Muscle of back (tissue), 11 donors: ENCODE measurements around the gene RB1. TPM values are rescaled to one million over a fixed set of nuclear protein-coding genes. Genes with fewer than 3 reads are reported as not detected.
A peak's percentile ranks its signal among the peaks of the same experiment; 100 is the strongest.
"Not testable (repeated sequence)": the region's sequence is repeated elsewhere in the genome, so short reads cannot be mapped to it uniquely, and the experiment has no call there.

ENCODE experiments used
- DNase-seq, 3 donors: peaks; one replicate each; pipeline versions ENCODE4 v3.0.0 to v3.0.0-alpha.2; 2013
- polyA plus RNA-seq, 10 donors: library from polyadenylated mRNA; unstranded; fragments of 120-200 nt; gene quantifications; one replicate each; pipeline ENCODE4 v1.2.1, GENCODE V29; 2013; ENCODE audit not compliant: insufficient read length in 10 of 10

The RB1 gene
- polyA plus RNA-seq, 10 donors = 48.1 to 77.1 (median 61.1) TPM

DNA sequence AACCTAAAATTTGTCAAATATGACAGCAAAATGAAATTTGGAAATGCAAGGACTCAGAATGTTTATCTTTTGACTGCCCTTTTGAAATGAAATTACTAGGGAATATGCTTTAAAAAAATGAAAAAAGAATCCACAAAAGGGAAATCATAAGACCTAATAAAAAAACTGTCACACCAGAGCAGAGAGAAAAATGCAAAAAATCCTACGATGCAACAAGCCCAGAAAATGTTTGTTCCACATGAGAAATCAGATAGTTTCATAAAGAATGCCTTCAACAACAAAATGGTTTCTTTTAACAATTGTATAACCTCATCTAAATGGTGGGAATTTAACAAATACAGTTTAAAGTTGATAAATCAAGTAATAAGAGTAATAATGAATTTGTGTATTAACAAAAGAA, 101.4 kb downstream of the RB1 start:
- no peak for DNase-seq

- no peak for DNase-seq
Observed at GRCh38 chr13:48405875-48406274, 102.3 kb downstream of the RB1 start.

DNA sequence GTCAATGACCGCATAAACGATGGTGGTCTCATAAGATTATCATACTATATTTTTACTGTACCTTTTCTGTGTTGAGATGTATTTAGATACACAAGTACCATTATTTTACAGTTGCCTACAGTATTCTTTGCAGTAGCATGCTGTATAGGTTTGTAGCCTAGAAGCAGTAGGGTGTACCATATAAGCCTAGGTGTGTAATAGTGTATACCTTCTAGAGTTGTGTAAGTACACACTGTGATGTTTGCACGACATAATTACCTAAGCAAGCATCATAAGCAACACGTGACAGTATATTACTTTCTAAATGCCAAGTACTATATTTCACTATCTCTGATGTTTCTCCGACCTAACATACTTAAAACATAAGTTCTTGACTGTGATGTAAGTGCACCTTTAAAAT, 106.6 kb downstream of the RB1 start:
- DNase-seq = peak in 1 of 3 donors; percentile 54

- peak in 2 of 3 donors; percentile 42 to 70 for DNase-seq
Observed at GRCh38 chr13:48411147-48411794, 107.7 kb downstream of the RB1 start.

DNA sequence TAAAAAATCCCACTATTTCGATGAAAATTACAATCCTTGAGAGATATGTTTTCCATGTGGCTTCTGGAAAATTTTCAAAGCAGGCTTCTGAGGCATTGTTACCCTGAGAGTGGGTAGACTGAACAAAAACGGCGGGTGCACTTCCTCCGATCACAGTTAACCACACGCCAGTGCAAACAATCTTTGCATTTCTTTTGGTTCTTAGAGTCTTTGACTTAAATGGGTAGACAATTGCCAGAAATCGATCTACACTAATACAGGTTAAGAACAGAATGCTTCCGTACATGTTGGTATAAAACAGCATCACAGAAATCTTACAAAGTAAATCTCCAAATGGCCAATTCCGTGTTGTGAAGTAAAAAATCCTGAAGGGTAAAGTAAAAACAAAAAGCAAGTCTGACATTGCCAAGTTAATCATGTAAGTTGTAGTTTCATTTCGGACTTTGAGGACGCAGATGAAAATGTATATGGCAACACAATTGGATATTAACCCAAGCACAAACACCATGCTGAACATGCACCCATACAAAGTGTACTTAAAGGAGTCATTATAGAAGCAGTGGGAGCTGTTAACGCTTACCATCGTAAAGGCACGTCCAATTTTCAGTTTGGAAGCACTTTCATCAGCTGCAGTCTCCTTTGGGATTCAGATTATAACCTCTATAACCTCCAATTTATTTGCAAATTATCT, 108.4 kb downstream of the RB1 start:
- peak; percentile 27 to 80 (median 55) for DNase-seq

DNA sequence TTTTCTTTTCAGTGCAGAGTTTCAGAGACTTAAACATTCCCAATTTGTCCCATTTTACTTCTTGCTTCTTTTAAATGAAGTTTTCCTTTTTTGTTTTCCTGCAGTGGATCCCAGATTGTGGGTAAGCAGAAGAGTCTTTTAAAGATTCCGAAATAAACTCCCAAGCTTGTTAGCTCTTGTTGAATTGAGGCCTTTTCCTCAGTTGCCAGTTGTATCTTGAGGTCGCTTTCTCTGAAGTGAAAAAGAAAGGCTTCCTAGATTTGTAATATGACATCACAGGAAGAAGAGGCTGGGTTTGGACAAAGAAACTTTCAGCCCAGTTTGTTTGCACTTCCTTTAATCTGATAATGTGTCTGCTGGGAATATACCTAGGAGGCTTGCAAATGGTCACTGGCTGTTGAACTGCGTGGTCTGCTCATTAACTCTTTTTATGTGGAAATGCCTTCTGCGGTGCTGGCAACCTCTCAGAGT, 109.4 kb downstream of the RB1 start, which contains the start of gene LPAR6:
Gene LPAR6, minus strand, starts transcription at position 233 of the 471 bp plus-strand sequence. CDS start 690 bp downstream, outside the sequence.
- peak; percentile 64 to 90 (median 82) for DNase-seq

- no peak for DNase-seq
Observed at GRCh38 chr13:48414501-48414900, 111.0 kb downstream of the RB1 start.

GRCh38 chr13:48415516-48415915, 112.0 kb downstream of the RB1 start:
- DNase-seq = no peak

DNA sequence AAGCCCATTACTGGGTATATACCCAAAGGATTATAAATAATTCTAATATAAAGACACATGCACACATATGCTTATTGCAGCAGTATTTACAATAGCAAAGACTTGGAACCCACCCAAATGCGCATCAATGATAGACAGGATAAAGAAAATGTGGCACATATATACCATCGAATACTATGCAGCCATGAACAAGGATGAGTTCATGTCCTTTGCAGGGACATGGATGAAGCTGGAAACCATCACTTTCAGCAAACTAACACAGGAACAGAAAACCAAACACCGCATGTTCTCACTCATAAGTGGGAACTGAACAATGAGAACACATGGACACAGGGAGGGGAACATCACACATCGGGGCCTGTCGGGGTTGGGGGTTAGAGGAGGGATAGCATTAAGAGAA, 118.5 kb downstream of the RB1 start:
- DNase-seq = not testable (repeated sequence)

GRCh38 chr13:48424212-48424611, 120.7 kb downstream of the RB1 start:
- DNase-seq = no peak

DNA sequence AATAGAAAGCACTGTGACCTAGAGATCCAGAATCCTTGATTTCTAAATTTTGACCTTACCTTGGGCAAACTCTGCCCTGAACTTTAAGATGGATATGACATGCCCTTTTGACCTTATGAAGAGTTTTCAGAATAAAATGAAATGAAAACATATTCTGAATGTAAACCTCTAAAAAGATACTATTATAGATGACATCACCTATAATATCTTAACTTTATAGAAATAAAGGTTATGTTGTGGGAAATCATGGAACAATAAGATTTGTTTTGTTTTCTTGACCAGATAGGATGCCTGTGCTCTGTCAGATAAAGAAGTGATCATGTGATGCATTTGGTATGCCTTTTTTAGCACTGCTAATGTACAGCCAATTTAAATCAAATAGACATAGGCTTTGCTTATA, 122.5 kb downstream of the RB1 start:
- DNase-seq = no peak

GRCh38 chr13:48426755-48427298, 123.3 kb downstream of the RB1 start:
- peak in 1 of 3 donors; percentile 26 for DNase-seq

- no peak for DNase-seq
Observed at GRCh38 chr13:48429036-48429435, 125.5 kb downstream of the RB1 start.

GRCh38 chr13:48429886-48430285, 126.3 kb downstream of the RB1 start:
- no peak for DNase-seq

DNA sequence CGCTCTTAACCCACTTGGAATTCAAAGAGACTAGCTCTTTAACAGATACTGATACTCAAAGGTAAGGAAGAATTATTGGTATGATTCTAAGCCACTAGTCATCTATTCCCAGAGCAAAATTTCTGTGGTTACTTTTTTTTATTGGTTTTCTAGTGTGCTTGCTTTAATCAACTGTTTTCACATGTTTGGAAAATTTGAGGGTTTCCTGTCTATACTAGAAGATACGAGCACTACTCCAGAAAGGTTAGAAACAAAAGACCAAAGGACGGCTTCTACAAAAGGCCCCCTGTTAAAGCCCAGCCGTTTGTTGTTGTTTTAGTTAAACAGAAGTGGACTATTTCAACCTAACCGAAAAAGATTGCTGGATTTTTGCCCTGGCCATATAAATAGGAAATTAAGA, 127.9 kb downstream of the RB1 start:
- no peak for DNase-seq

DNA sequence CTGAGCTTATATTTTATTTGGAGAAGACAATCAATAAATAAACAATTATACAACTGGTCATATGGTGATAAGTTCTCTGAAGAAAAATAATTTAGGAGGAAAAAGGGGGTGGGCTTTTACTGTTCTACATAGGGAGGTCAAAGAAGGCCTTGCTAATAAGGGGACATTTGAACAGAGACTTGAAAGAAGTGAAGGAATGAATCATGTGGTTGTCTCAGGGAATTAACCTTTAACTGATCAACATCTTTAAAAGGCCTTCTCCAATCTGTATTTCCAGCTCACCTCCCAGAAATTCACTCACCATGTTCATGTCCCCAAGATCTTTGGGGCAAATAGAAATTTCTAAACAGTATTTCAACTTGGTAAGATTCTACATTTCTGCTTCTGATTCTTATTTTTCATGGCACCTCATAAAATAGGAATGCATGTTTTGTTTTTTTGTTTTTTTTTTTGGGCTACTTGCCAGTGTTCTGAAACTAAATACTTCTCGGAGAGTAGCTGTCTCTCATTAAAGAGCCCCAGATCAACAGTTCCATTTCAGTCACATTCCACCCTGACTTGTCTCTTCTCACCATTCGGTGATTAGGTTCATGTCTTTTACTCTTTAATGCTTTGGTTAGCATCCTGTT, 128.6 kb downstream of the RB1 start:
- no peak for DNase-seq

DNA sequence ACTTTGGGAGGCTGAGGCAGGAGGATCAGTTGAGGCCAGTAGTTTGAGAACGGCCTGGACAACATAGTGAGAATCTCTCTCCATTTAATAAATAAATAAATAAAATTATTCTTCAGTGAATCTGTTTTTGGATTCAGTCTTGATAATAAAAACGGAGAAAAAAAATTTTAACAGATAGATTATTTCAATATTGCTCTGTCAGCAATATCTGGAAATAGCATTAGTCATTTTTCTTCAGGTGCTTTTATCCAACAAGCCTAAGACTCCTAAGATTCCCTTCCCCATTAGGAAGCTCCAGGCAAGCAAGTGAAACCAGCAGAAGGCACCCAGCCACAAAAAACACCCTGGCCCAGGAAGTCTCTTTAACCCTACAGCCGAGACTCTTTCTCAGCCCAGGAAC, 130.6 kb downstream of the RB1 start:
- DNase-seq = no peak

DNA sequence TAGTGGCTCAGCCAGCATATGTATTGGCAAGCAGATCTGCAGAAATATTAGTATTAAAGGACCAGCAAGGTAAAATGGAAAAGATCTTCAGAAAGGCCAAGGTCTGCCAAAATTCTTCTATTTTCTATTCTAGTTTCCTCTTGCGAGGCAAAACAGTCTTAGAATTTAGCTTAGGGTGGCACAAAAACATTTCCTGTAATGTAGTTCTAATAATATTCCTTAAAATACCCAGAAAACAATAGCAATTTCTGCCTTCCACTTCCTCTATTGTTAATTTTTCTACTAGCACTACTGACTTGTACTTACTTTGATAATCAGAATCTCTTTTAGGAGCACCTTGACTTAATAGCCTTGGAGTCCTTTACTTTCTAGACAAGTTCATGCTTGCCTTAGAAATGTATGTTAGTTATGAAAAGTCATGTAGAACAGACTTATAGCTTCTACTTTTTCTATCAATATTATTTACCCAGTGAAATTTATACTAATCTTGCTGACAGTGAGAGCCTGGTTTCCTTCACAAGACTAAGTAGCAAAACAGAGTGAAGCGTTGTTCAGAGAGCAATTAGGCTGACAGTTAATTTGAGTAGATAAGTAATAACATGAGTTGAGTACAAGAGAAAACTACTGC, 133.2 kb downstream of the RB1 start:
- no peak for DNase-seq

- peak in 2 of 3 donors; percentile 26 to 40 for DNase-seq
Observed at GRCh38 chr13:48437371-48437770, 133.8 kb downstream of the RB1 start.

DNA sequence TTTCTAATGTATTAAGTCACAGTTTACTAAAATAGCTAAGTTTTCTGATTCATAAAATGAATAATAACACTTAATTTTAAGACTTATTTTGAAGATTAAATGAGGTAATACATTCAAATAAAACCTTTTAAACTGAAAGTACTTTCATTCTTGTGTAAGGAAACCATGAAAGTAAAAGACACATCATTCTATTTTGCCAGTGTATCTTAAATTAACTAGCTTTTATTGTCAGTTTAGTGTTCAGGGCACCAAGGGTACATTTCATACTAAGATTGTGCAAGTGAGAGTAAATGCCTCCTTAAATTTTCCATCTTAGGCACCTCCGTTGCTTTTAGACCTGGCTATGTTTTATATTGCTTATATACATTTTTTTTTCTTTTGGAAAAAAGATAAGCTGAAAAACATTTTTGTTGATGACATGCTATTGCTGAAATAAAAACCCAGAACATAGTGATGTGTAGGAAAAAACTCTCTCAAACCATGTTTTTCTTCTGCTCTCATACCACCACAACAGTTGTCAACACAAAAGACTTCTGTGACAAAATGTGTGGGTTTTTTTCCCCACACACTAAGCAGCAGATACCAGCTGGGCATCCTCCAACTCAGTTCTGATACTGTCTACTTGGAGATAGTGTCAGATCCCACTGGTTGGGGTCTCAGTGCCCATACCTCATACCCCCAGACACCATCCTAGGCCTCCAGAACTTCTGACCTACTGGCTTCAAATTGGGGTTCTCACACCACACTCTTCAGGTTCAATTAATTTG, 140.1 kb downstream of the RB1 start:
- DNase-seq = no peak

GRCh38 chr13:48446464-48446863, 142.9 kb downstream of the RB1 start:
- DNase-seq = no peak
